Adrenal gland (tissue), 12 donors: ENCODE measurements around the gene HYAL3. TPM values are rescaled to one million over a fixed set of nuclear protein-coding genes. Genes with fewer than 3 reads are reported as not detected.

Experiments used
- DNase-seq, 7 donors: peaks; one replicate each; pipeline ENCODE4 v3.0.0-alpha.2; 2019 to 2020
- H3K27ac ChIP-seq, 5 donors: fragments of 200-600 bp; sonication (generic) in 4 of 5; 1 replicate in 3 of 5; 2 replicates in 2 of 5; pipeline versions ENCODE4 v1.5.1 to v1.8.0; 2016 to 2020; ENCODE audit warnings: mild to moderate bottlenecking in 1 of 5
- H3K27me3 ChIP-seq: fragments of 200-600 bp; 2 replicates; pipeline ENCODE4 v1.8.0; 2021
- H3K36me3 ChIP-seq, 2 donors: fragments of 200-600 bp; replicated peaks in 1 of 2; 1 replicate in 1 of 2; 2 replicates in 1 of 2; pipeline versions ENCODE4 v1.5.1 to v1.8.0; 2018 to 2022
- H3K4me1 ChIP-seq, 2 donors: fragments of 200-600 bp; replicated peaks in 1 of 2; 1 replicate in 1 of 2; 2 replicates in 1 of 2; pipeline versions ENCODE4 v1.5.1 to v1.8.0; 2018 to 2021
- H3K4me3 ChIP-seq, 4 donors: fragments of 200-600 bp; sonication (generic) in 3 of 4; one replicate each; pipeline ENCODE4 v1.5.1; 2016 to 2018
- H3K9me3 ChIP-seq, 3 donors: fragments of 200-600 bp; sonication (generic) in 1 of 3; replicated peaks in 1 of 3; 1 replicate in 2 of 3; 2 replicates in 1 of 3; pipeline versions ENCODE4 v1.5.1 to v1.8.0; 2016 to 2021
- CTCF ChIP-seq, 6 experiments: fragments of 450-650 bp in 4 of 6; fragments of 200-600 bp in 2 of 6; sonication (generic) in 1 of 6; IDR thresholded peaks; 1 replicate in 5 of 6; 2 replicates in 1 of 6; pipeline versions ENCODE4 v1.5.1 to v1.8.0; 2016 to 2021; ENCODE audit warnings: antibody characterized with exemption in 6 of 6, mild to moderate bottlenecking in 2 of 6, moderate library complexity in 1 of 6
- POLR2A ChIP-seq, 2 donors: fragments of 450-650 bp; IDR thresholded peaks; one replicate each; pipeline ENCODE4 v1.6.1; 2017; ENCODE audit warnings: antibody characterized with exemption in 2 of 2, mild to moderate bottlenecking in 2 of 2, moderate library complexity in 1 of 2
- WGBS, 4 donors: extraction: QIAGEN DNeasy Blood & Tissue Kit in 2 of 4; methylation state at CpG; one replicate each; pipeline versions ENCODE4 v1.1.5 to v1.1.7; 2013 to 2017; 5-methylcytosine and 5-hydroxymethylcytosine counted together
- intact Hi-C, 2 donors: fragments of 100-400 bp; cut with DNase I; formaldehyde crosslinking; loops; one replicate each; pipeline versions ENCODE4 v1.14.1 to v1.15.0; 2022 to 2023
- polyA plus RNA-seq, 3 donors: library from polyadenylated mRNA; stranded (reverse); fragments of 200-250 nt in 2 of 3; fragments of 350-450 nt in 1 of 3; fragmentation: Illumina TruSeq in 1 of 3; extraction: RNeasy Lipid Tissue Mini Kit (QIAGEN cat#74804) in 1 of 3; gene quantifications; one replicate each; pipeline ENCODE4 v1.2.3, GENCODE V29; 2013 to 2014
- total RNA-seq, 9 donors: library from RNA; depleted of rRNA in 4 of 9; stranded (reverse); fragments of >200 nt in 4 of 9; fragments of 120-200 nt in 1 of 9; fragmentation: NEBNext Ultra II Directional in 1 of 9; extraction: Animal tissue kit (Norgen Biotek cat#: 25700) in 1 of 9; gene quantifications; one replicate each; pipeline versions ENCODE4 v1.1.0 to v1.2.4, GENCODE V29; 2013 to 2023
- donor health status: healthy with polysubstance abuse.
- donor health status: Bipolar disorder and iron deficiency.
- donor health status: DM: yes; HTN: yes; CAD: no.
- donor health status: DM: no; HTN: no; CAD: no.
- donor health status: DM: no; HTN: no; CAD: no.
- donor health status: DM: yes; HTN: yes; CAD: no.

Gene HYAL3
- total and polyA plus RNA-seq, 12 donors = 1.7 to 6.8 (median 3.4) TPM

GRCh38 chr3:50333744-50334328 is 34.6 kb upstream of the HYAL3 start:
- H3K9me3 ChIP-seq = no peaks in the 10 kb centered on the region
- peak in 1 of 7 donors; percentile 44 for DNase-seq
- peaks cover 0 to 35% of the 10 kb centered on the region in 2 donors for H3K36me3 ChIP-seq
- H3K27ac ChIP-seq = peak overlapping the region in 4 of 5 donors; percentile 22 to 98 (median 58)
- TF ChIP-seq POLR2A (IDR thresholded peaks at IDR 0.05) (peak in 1 of 2 donors; percentile 10), CTCF (IDR thresholded peaks at IDR 0.05) (no peak)
- no peaks in the 10 kb centered on the region for H3K27me3 ChIP-seq
- 54 to 79% (median 65%) methylated on average over 12 of the region's 12 CpGs for WGBS, 4 donors
- H3K4me3 ChIP-seq = no peak overlapping the region
- peaks cover 29 to 51% of the 10 kb centered on the region in 2 donors for H3K4me1 ChIP-seq
- intact Hi-C loops = loop anchor here in 1 of 2 donors (5.0 kb wide), 1 partner anchor 47 kb away; no protein-coding TSS in a partner anchor

GRCh38 chr3:50331364-50331907 is 32.2 kb upstream of the HYAL3 start:
- Histone ChIP-seq H3K27ac (no peak overlapping the region), H3K4me3 (no peak overlapping the region), H3K27me3 (no peaks in the 10 kb centered on the region), H3K36me3 (peaks cover 0 to 35% of the 10 kb centered on the region in 2 donors), H3K4me1 (peaks cover 28 to 51% of the 10 kb centered on the region in 2 donors), H3K9me3 (no peaks in the 10 kb centered on the region)
- DNase-seq = no peak
- 94 to 96% (median 95%) methylated on average over 11 to 19 of the region's 19 CpGs for WGBS, 4 donors
- intact Hi-C loops = loop anchor here in 1 of 2 donors (5.0 kb wide), 1 partner anchor 44 kb away; no protein-coding TSS in a partner anchor
- TF ChIP-seq POLR2A (IDR thresholded peaks at IDR 0.05) (no peak), CTCF (IDR thresholded peaks at IDR 0.05) (no peak)

GRCh38 chr3:50330330-50330729 is 31.1 kb upstream of the HYAL3 start:
- Histone ChIP-seq H3K9me3 (no peaks in the 10 kb centered on the region), H3K27ac (no peak overlapping the region), H3K27me3 (no peaks in the 10 kb centered on the region), H3K4me3 (no peak overlapping the region), H3K36me3 (peaks cover 0 to 46% of the 10 kb centered on the region in 2 donors), H3K4me1 (peaks cover 17 to 40% of the 10 kb centered on the region in 2 donors)
- intact Hi-C loops = loop anchor here in 1 of 2 donors (5.0 kb wide), 1 partner anchor 43 kb away; no protein-coding TSS in a partner anchor
- WGBS, 4 donors = 86 to 95% (median 91%) methylated on average over 9 to 10 of the region's 10 CpGs
- no peak for DNase-seq
- TF ChIP-seq POLR2A (IDR thresholded peaks at IDR 0.05) (no peak), CTCF (IDR thresholded peaks at IDR 0.05) (no peak)

GRCh38 chr3:50327943-50328691 is 28.9 kb upstream of the HYAL3 start, which contains the start of gene TUSC2:
Gene TUSC2 (minus strand): TSS chr3:50328223. CDS start chr3:50328099, 124 bp downstream.
- TF ChIP-seq CTCF (IDR thresholded peaks at IDR 0.05) = no peak
- peak; percentile 53 to 68 for TF ChIP-seq POLR2A (IDR thresholded peaks at IDR 0.05)
- H3K4me3 ChIP-seq = peak within 1 kb of the TSS; percentile 63 to 92 (median 83)
- no peaks in the 10 kb centered on the region for H3K9me3 ChIP-seq
- no peaks in the 10 kb centered on the region for H3K27me3 ChIP-seq
- peaks cover 12 to 36% of the 10 kb centered on the region in 2 donors for H3K4me1 ChIP-seq
- DNase-seq = peak; percentile 96 to 99 (median 98)
- intact Hi-C loops = no loop called here
- H3K27ac ChIP-seq = peak within 1 kb of the TSS; percentile 30 to 85 (median 63)
- H3K36me3 ChIP-seq = peaks cover 0 to 46% of the 10 kb centered on the region in 2 donors
- 2 to 4% (median 3%) methylated on average over 21 to 55 of the region's 55 CpGs for WGBS, 4 donors
